ENCODE data around the gene RPA4.
"Not testable (repeated sequence)": the region's sequence is repeated elsewhere in the genome, so short reads cannot be mapped to it uniquely, and the experiment has no call there.

RPA4 gene

GRCh38 chrX:96837808-96838207, 45.9 kb upstream of the RPA4 start:
- H3K4me2 ChIP-seq (ENCODE audit: low read depth, low read length, poor library complexity, severe bottlenecking) = no peak overlapping the region
- no peaks in the 10 kb centered on the region for H3K36me3 ChIP-seq (ENCODE audit: insufficient read depth, low read length)
- no peaks in the 10 kb centered on the region for H3K4me1 ChIP-seq (ENCODE audit: insufficient read depth, low read length, poor library complexity, severe bottlenecking)
- H3K79me2 ChIP-seq (ENCODE audit: insufficient read depth, low read length) = no peaks in the 10 kb centered on the region
- H3K9ac ChIP-seq (ENCODE audit: low read depth, low read length, poor library complexity, severe bottlenecking) = no peak overlapping the region
- no peaks in the 10 kb centered on the region for H3K27me3 ChIP-seq (ENCODE audit: insufficient read depth, low read length, poor library complexity, severe bottlenecking)
- H4K20me1 ChIP-seq (ENCODE audit: insufficient read depth, low read length, poor library complexity, severe bottlenecking) = no peaks in the 10 kb centered on the region
- H2AFZ ChIP-seq (ENCODE audit: low read length) = no peak overlapping the region
- H3F3A ChIP-seq (ENCODE audit: low read depth) = no peaks in the 10 kb centered on the region
- H3K4me3 ChIP-seq (ENCODE audit: low read length, poor library complexity, severe bottlenecking) = no peak overlapping the region
- no peak for TF ChIP-seq CTCF (conservative IDR thresholded peaks at IDR 0.05; ENCODE audit: low read length)
- no peak for TF ChIP-seq EZH2phosphoT487 (IDR thresholded peaks at IDR 0.05; ENCODE audit: borderline replicate concordance)
- no peaks in the 10 kb centered on the region for H3K9me2 ChIP-seq (replicated peaks; ENCODE audit: low read depth, low read length)
- no peaks in the 10 kb centered on the region for H3K9me3 ChIP-seq (ENCODE audit: insufficient read depth, low read depth, low read length)

GRCh38 chrX:96838537-96838936, 45.2 kb upstream of the RPA4 start:
- no peak overlapping the region for H3K9ac ChIP-seq (ENCODE audit: low read depth, low read length, poor library complexity, severe bottlenecking)
- no peaks in the 10 kb centered on the region for H3K4me1 ChIP-seq (ENCODE audit: insufficient read depth, low read length, poor library complexity, severe bottlenecking)
- H3F3A ChIP-seq (ENCODE audit: low read depth) = no peaks in the 10 kb centered on the region
- H3K27me3 ChIP-seq (ENCODE audit: insufficient read depth, low read length, poor library complexity, severe bottlenecking) = no peaks in the 10 kb centered on the region
- H3K9me2 ChIP-seq (replicated peaks; ENCODE audit: low read depth, low read length) = no peaks in the 10 kb centered on the region
- no peaks in the 10 kb centered on the region for H4K20me1 ChIP-seq (ENCODE audit: insufficient read depth, low read length, poor library complexity, severe bottlenecking)
- TF ChIP-seq EZH2phosphoT487 (IDR thresholded peaks at IDR 0.05; ENCODE audit: borderline replicate concordance) (no peak), CTCF (conservative IDR thresholded peaks at IDR 0.05; ENCODE audit: low read length) (no peak)
- no peak overlapping the region for H3K4me3 ChIP-seq (ENCODE audit: low read length, poor library complexity, severe bottlenecking)
- no peak overlapping the region for H2AFZ ChIP-seq (ENCODE audit: low read length)
- H3K4me2 ChIP-seq (ENCODE audit: low read depth, low read length, poor library complexity, severe bottlenecking) = no peak overlapping the region
- H3K9me3 ChIP-seq (ENCODE audit: insufficient read depth, low read depth, low read length) = no peaks in the 10 kb centered on the region
- no peaks in the 10 kb centered on the region for H3K36me3 ChIP-seq (ENCODE audit: insufficient read depth, low read length)
- no peaks in the 10 kb centered on the region for H3K79me2 ChIP-seq (ENCODE audit: insufficient read depth, low read length)

GRCh38 chrX:96841325-96841724, 42.4 kb upstream of the RPA4 start:
- TF ChIP-seq EZH2phosphoT487 (IDR thresholded peaks at IDR 0.05; ENCODE audit: borderline replicate concordance) (no peak), CTCF (conservative IDR thresholded peaks at IDR 0.05; ENCODE audit: low read length) (no peak)
- Histone ChIP-seq H3K4me2 (ENCODE audit: low read depth, low read length, poor library complexity, severe bottlenecking) (no peak overlapping the region), H3K27me3 (ENCODE audit: insufficient read depth, low read length, poor library complexity, severe bottlenecking) (no peaks in the 10 kb centered on the region), H3K79me2 (ENCODE audit: insufficient read depth, low read length) (no peaks in the 10 kb centered on the region), H3K9ac (ENCODE audit: low read depth, low read length, poor library complexity, severe bottlenecking) (no peak overlapping the region), H2AFZ (ENCODE audit: low read length) (no peak overlapping the region), H3K4me3 (ENCODE audit: low read length, poor library complexity, severe bottlenecking) (no peak overlapping the region), H4K20me1 (ENCODE audit: insufficient read depth, low read length, poor library complexity, severe bottlenecking) (no peaks in the 10 kb centered on the region), H3K36me3 (ENCODE audit: insufficient read depth, low read length) (no peaks in the 10 kb centered on the region), H3K4me1 (ENCODE audit: insufficient read depth, low read length, poor library complexity, severe bottlenecking) (no peaks in the 10 kb centered on the region), H3F3A (ENCODE audit: low read depth) (no peaks in the 10 kb centered on the region), H3K9me2 (replicated peaks; ENCODE audit: low read depth, low read length) (no peaks in the 10 kb centered on the region), H3K9me3 (ENCODE audit: insufficient read depth, low read depth, low read length) (no peaks in the 10 kb centered on the region)

GRCh38 chrX:96841866-96842265, 41.8 kb upstream of the RPA4 start:
- not testable (repeated sequence) for H2AFZ ChIP-seq (ENCODE audit: low read length); H3K4me1 ChIP-seq (ENCODE audit: insufficient read depth, low read length, poor library complexity, severe bottlenecking); H3K4me2 ChIP-seq (ENCODE audit: low read depth, low read length, poor library complexity, severe bottlenecking); H3K36me3 ChIP-seq (ENCODE audit: insufficient read depth, low read length); H3F3A ChIP-seq (ENCODE audit: low read depth); H3K9me2 ChIP-seq (replicated peaks; ENCODE audit: low read depth, low read length); H3K9me3 ChIP-seq (ENCODE audit: insufficient read depth, low read depth, low read length); H3K79me2 ChIP-seq (ENCODE audit: insufficient read depth, low read length); H3K4me3 ChIP-seq (ENCODE audit: low read length, poor library complexity, severe bottlenecking); H3K9ac ChIP-seq (ENCODE audit: low read depth, low read length, poor library complexity, severe bottlenecking); H3K27me3 ChIP-seq (ENCODE audit: insufficient read depth, low read length, poor library complexity, severe bottlenecking); H4K20me1 ChIP-seq (ENCODE audit: insufficient read depth, low read length, poor library complexity, severe bottlenecking)
